SK-N-SH (cell line): ENCODE data around the gene SLC24A3. TPM values are rescaled to one million over a fixed set of nuclear protein-coding genes. Genes with fewer than 3 reads are reported as not detected.

Experiments used
- CTCF ChIA-PET: fragments of 300-600, 350-600 bp; formaldehyde crosslinking; extraction: SDS; loops from one replicate; lab custom pipeline; 2021; lab: Yijun Ruan, JAX
- POLR2A ChIA-PET: fragments of 350-600 bp; sonication (Branson Sonifier 250); formaldehyde crosslinking; extraction: SDS; loops from one replicate; lab custom pipeline; 2020; ENCODE audit warnings: antibody characterized with exemption, inconsistent platforms; lab: Yijun Ruan, JAX
- DNase-seq: peaks from one replicate; pipeline ENCODE4 v3.0.0; 2012
- H2AFZ ChIP-seq: fragments of 200-600 bp; sonication (generic); 2 replicates; pipeline ENCODE4 v1.8.1; 2016; ENCODE audit warnings: antibody characterized with exemption, mild to moderate bottlenecking, low read depth
- H3F3A ChIP-seq: fragments of 200-600 bp; sonication (generic); replicated peaks from 2 replicates; pipeline ENCODE3; 2016; ENCODE audit warnings: antibody characterized with exemption, mild to moderate bottlenecking; ENCODE audit not compliant: insufficient read depth
- H3K27ac ChIP-seq, 2 experiments: fragments of 200-500 bp in 1 of 2; fragments of 200-600 bp in 1 of 2; sonication (Bioruptor generic) in 1 of 2; sonication (generic), shearing (Covaris generic) in 1 of 2; 2 replicates each; pipeline versions ENCODE4 v1.5.1 to v1.6.1; 2014 to 2016; ENCODE audit warnings: low read depth in 2 of 2, inconsistent platforms in 1 of 2, low read length in 1 of 2, mild to moderate bottlenecking in 1 of 2, mixed read lengths in 1 of 2
- H3K27me3 ChIP-seq: fragments of 200-600 bp; sonication (generic), shearing (Covaris generic); 2 replicates; pipeline ENCODE4 v1.6.1; 2016; ENCODE audit warnings: mixed run types; ENCODE audit not compliant: insufficient read depth
- H3K36me3 ChIP-seq, 2 experiments: fragments of 200-500 bp in 1 of 2; fragments of 200-600 bp in 1 of 2; sonication (Bioruptor generic) in 1 of 2; sonication (generic) in 1 of 2; replicated peaks in 1 of 2; 2 replicates each; pipeline versions ENCODE3 to v1.5.1; 2014 to 2016; ENCODE audit warnings: low read length in 1 of 2, mild to moderate bottlenecking in 1 of 2; ENCODE audit not compliant: insufficient read depth in 2 of 2, control insufficient read depth in 1 of 2
- H3K4me1 ChIP-seq, 2 experiments: fragments of 200-500 bp in 1 of 2; fragments of 200-600 bp in 1 of 2; sonication (Bioruptor generic) in 1 of 2; sonication (generic), shearing (Covaris generic) in 1 of 2; 2 replicates each; pipeline versions ENCODE4 v1.5.1 to v1.6.1; 2014 to 2016; ENCODE audit warnings: low read depth in 1 of 2, low read length in 1 of 2, mixed run types in 1 of 2; ENCODE audit not compliant: insufficient read depth in 2 of 2, control insufficient read depth in 1 of 2
- H3K4me2 ChIP-seq: fragments of 200-600 bp; sonication (generic), shearing (Covaris generic); 2 replicates; pipeline ENCODE4 v1.6.1; 2017; ENCODE audit warnings: mixed run types
- H3K4me3 ChIP-seq, 2 experiments: fragments of 200-500 bp in 1 of 2; fragments of 200-600 bp in 1 of 2; sonication (Bioruptor generic) in 1 of 2; sonication (generic), shearing (Covaris generic) in 1 of 2; 2 replicates each; pipeline versions ENCODE4 v1.5.1 to v1.8.1; 2014 to 2016; ENCODE audit warnings: low read depth in 2 of 2, inconsistent platforms in 1 of 2, low read length in 1 of 2, mild to moderate bottlenecking in 1 of 2, mixed read lengths in 1 of 2, moderate library complexity in 1 of 2
- H3K79me2 ChIP-seq: fragments of 200-600 bp; sonication (generic); 2 replicates; pipeline ENCODE4 v1.8.1; 2017; ENCODE audit warnings: mild to moderate bottlenecking; ENCODE audit not compliant: insufficient read depth
- H3K9ac ChIP-seq: fragments of 200-600 bp; sonication (generic); 2 replicates; pipeline ENCODE4 v1.6.1; 2017; ENCODE audit warnings: mixed run types
- H3K9me2 ChIP-seq: fragments of 200-600 bp; sonication (generic); 2 replicates; pipeline ENCODE4 v1.6.1; 2017; ENCODE audit warnings: mixed run types
- H3K9me3 ChIP-seq: fragments of 200-600 bp; sonication (generic); 2 replicates; pipeline ENCODE4 v1.6.1; 2017; ENCODE audit warnings: mixed run types, mild to moderate bottlenecking, moderate library complexity
- H4K20me1 ChIP-seq: fragments of 200-600 bp; sonication (generic); 2 replicates; pipeline ENCODE4 v1.6.1; 2017; ENCODE audit warnings: mild to moderate bottlenecking, mixed run types; ENCODE audit not compliant: insufficient read depth
- CTCF ChIP-seq: fragments of 200-600 bp; sonication (generic); IDR thresholded peaks from 2 replicates; pipeline ENCODE4 v1.6.1; 2017; ENCODE audit warnings: antibody characterized with exemption, mild to moderate bottlenecking, moderate library complexity
- ELF1 ChIP-seq: IDR thresholded peaks from 2 replicates; pipeline ENCODE4 v1.4.0; 2012
- EZH2phosphoT487 ChIP-seq: fragments of 200-600 bp; sonication (generic); IDR thresholded peaks from 2 replicates; pipeline ENCODE4 v1.6.1; 2017; ENCODE audit warnings: low read depth, mixed run types, mild to moderate bottlenecking, antibody characterized with exemption, moderate library complexity, borderline replicate concordance
- FOXM1 ChIP-seq: IDR thresholded peaks from 2 replicates; pipeline ENCODE4 v1.4.0; 2012; ENCODE audit warnings: low read depth, mild to moderate bottlenecking
- GATA2 ChIP-seq: sonication (generic); formaldehyde crosslinking; IDR thresholded peaks from 2 replicates; pipeline ENCODE4 v1.5.0; 2020; ENCODE audit warnings: mild to moderate bottlenecking, missing genetic modification reagents
- RCOR1 ChIP-seq: fragments of 150-350 bp; IDR thresholded peaks from 2 replicates; pipeline ENCODE4 v1.6.1; 2017; ENCODE audit warnings: antibody characterized with exemption, low read length
- RFX5 ChIP-seq: IDR thresholded peaks from 2 replicates; pipeline ENCODE4 v1.6.1; 2012; ENCODE audit warnings: mild to moderate bottlenecking, improper control_type of control experiment, low read length
- WGBS: methylation state at CpG from one replicate; pipeline ENCODE4 v1.1.6; 2017; ENCODE audit warnings: low lambda C conversion rate; 5-methylcytosine and 5-hydroxymethylcytosine counted together
- polyA plus RNA-seq, 3 experiments: library from polyadenylated mRNA; depleted of rRNA; stranded (reverse); fragments of >200 nt; gene quantifications; 2 replicates each; pipeline ENCODE4 v1.2.3, GENCODE V29; 2012
- TF ChIP-seq, protein P1 (sequence below): IDR thresholded peaks from 2 replicates; pipeline ENCODE4 v1.4.0; 2012; ENCODE audit warnings: low read depth, borderline replicate concordance
- TF ChIP-seq, protein P2 (sequence below): IDR thresholded peaks from 2 replicates; pipeline ENCODE4 v1.4.0; 2012; ENCODE audit warnings: low read depth

SLC24A3 gene
- polyA plus RNA-seq, 1 of the 3 experiments (the other 2 are of a cell fraction) = not detected

- DNase-seq = no peak
- no peak overlapping the region for H3K27ac ChIP-seq
- 7% methylated on average over 2 of the region's 2 CpGs for WGBS
- H3F3A ChIP-seq = no peaks in the 10 kb centered on the region
- no peak overlapping the region for H3K4me2 ChIP-seq
- no peaks in the 10 kb centered on the region for H4K20me1 ChIP-seq
- no peak overlapping the region for H3K9ac ChIP-seq
- no peaks in the 10 kb centered on the region for H3K4me1 ChIP-seq
- CTCF ChIA-PET = interaction anchor here (3.2 to 4.9 kb wide), 2 partner anchors 11 to 20 kb away, joined by 12 to 14 read pairs; no protein-coding TSS in a partner anchor
- no peak overlapping the region for H3K4me3 ChIP-seq
- TF ChIP-seq, protein P1, sequence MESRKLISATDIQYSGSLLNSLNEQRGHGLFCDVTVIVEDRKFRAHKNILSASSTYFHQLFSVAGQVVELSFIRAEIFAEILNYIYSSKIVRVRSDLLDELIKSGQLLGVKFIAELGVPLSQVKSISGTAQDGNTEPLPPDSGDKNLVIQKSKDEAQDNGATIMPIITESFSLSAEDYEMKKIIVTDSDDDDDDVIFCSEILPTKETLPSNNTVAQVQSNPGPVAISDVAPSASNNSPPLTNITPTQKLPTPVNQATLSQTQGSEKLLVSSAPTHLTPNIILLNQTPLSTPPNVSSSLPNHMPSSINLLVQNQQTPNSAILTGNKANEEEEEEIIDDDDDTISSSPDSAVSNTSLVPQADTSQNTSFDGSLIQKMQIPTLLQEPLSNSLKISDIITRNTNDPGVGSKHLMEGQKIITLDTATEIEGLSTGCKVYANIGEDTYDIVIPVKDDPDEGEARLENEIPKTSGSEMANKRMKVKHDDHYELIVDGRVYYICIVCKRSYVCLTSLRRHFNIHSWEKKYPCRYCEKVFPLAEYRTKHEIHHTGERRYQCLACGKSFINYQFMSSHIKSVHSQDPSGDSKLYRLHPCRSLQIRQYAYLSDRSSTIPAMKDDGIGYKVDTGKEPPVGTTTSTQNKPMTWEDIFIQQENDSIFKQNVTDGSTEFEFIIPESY = no peak
- TF ChIP-seq, protein P2, sequence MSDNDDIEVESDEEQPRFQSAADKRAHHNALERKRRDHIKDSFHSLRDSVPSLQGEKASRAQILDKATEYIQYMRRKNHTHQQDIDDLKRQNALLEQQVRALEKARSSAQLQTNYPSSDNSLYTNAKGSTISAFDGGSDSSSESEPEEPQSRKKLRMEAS = no peak
- TF ChIP-seq FOXM1 (no peak), ELF1 (no peak), EZH2phosphoT487 (no peak), GATA2 (CRISPR knock-in tag) (no peak), RFX5 (no peak)
- H3K79me2 ChIP-seq = no peaks in the 10 kb centered on the region
- POLR2A ChIA-PET = no interaction called here
- H3K36me3 ChIP-seq = no peaks in the 10 kb centered on the region
- H3K27me3 ChIP-seq = peaks cover 17% of the 10 kb centered on the region; the same call in 1 of the 2 replicates
- H3K9me3 ChIP-seq = no peaks in the 10 kb centered on the region
- H2AFZ ChIP-seq = no peak overlapping the region
- H3K9me2 ChIP-seq = no peaks in the 10 kb centered on the region
These were observed 469.8 kb downstream of the SLC24A3 start for GRCh38 chr20:19682249-19682648.

GRCh38 chr20:19683188-19683587, 470.7 kb downstream of the SLC24A3 start:
- no peak overlapping the region for H3K27ac ChIP-seq
- no peak overlapping the region for H3K4me2 ChIP-seq
- no peak for TF ChIP-seq ELF1
- TF ChIP-seq RCOR1 = no peak
- TF ChIP-seq CTCF = no peak
- WGBS = 8% methylated on average over 3 of the region's 3 CpGs
- H3F3A ChIP-seq = no peaks in the 10 kb centered on the region
- no peak for DNase-seq
- ChIA-PET POLR2A (no interaction called here), CTCF (interaction anchor here (0.9 to 4.9 kb wide), 3 partner anchors 10 to 312 kb away, joined by 3 to 14 read pairs (median 12); no protein-coding TSS in a partner anchor)
- H3K79me2 ChIP-seq = no peaks in the 10 kb centered on the region
- H3K36me3 ChIP-seq = no peaks in the 10 kb centered on the region
- H2AFZ ChIP-seq = no peak overlapping the region
- H3K27me3 ChIP-seq = peaks cover 17% of the 10 kb centered on the region; the same call in 1 of the 2 replicates
- no peaks in the 10 kb centered on the region for H3K9me2 ChIP-seq
- no peak overlapping the region for H3K4me3 ChIP-seq
- H3K9ac ChIP-seq = no peak overlapping the region
- no peaks in the 10 kb centered on the region for H3K9me3 ChIP-seq
- H4K20me1 ChIP-seq = no peaks in the 10 kb centered on the region
- H3K4me1 ChIP-seq = 0 out of 4 replicates have a peak, but pooled peaks cover 0 to 1% of the 10 kb centered on the region in 2 experiments
